ENCODE data around the gene RRBP1.

The RRBP1 gene

DNA sequence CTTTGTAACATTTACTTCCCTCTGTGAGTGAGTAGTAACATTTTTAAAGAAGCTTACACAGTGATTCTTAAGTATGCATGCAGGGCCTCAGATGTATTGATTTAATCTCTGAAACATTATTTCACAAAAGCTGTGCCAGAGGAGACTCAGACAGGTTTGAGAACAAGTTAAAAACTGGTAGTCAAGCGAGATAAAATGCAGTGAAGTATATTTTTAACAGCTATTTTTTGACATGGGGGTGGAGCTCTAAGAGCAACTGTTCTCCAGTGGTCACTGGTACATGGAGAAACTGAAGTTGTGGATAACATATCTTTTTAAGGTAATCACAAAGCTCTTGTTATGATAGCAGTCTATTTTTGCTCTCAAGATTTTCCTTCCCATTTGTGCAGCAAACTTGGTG lies 91.8 kb downstream of the RRBP1 start:
- Histone ChIP-seq H4K20me1 (ENCODE audit: insufficient read depth, low read length) (peaks cover 91% of the 10 kb centered on the region), H3K9me3 (ENCODE audit: insufficient read depth, low read length) (no peaks in the 10 kb centered on the region), H2AFZ (ENCODE audit: low read depth, low read length) (no peak overlapping the region), H3K27me3 (ENCODE audit: low read depth, low read length) (no peaks in the 10 kb centered on the region), H3K36me3 (replicated peaks; ENCODE audit: low read depth, low read length) (peaks cover 16% of the 10 kb centered on the region), H3K4me3 (ENCODE audit: low read length) (no peak overlapping the region), H3K27ac (ENCODE audit: low read length) (no peak overlapping the region), H3K9ac (ENCODE audit: low read length) (no peak overlapping the region), H3K79me2 (ENCODE audit: low read length) (peaks cover 81% of the 10 kb centered on the region), H3K4me1 (ENCODE audit: low read length) (no peaks in the 10 kb centered on the region), H3K4me2 (ENCODE audit: low read length) (no peak overlapping the region)
- TF ChIP-seq EZH2phosphoT487 (IDR thresholded peaks at IDR 0.05; ENCODE audit: low read depth), result no peak
- no peak for TF ChIP-seq CTCF (IDR thresholded peaks at IDR 0.05; ENCODE audit: low read depth, low read length)

- Histone ChIP-seq H3K27me3 (ENCODE audit: low read depth, low read length) (no peaks in the 10 kb centered on the region), H3K9ac (ENCODE audit: low read length) (no peak overlapping the region), H3K4me2 (ENCODE audit: low read length) (no peak overlapping the region), H3K4me1 (ENCODE audit: low read length) (no peaks in the 10 kb centered on the region), H3K27ac (ENCODE audit: low read length) (no peak overlapping the region), H3K9me3 (ENCODE audit: insufficient read depth, low read length) (no peaks in the 10 kb centered on the region), H3K4me3 (ENCODE audit: low read length) (no peak overlapping the region), H4K20me1 (ENCODE audit: insufficient read depth, low read length) (peaks cover 89% of the 10 kb centered on the region), H2AFZ (ENCODE audit: low read depth, low read length) (no peak overlapping the region), H3K79me2 (ENCODE audit: low read length) (peaks cover 79% of the 10 kb centered on the region), H3K36me3 (replicated peaks; ENCODE audit: low read depth, low read length) (peaks cover 16% of the 10 kb centered on the region)
- TF ChIP-seq EZH2phosphoT487 (IDR thresholded peaks at IDR 0.05; ENCODE audit: low read depth) (no peak), CTCF (IDR thresholded peaks at IDR 0.05; ENCODE audit: low read depth, low read length) (no peak)
These were observed 92.7 kb downstream of the RRBP1 start for GRCh38 chr20:17589161-17589834.

- Histone ChIP-seq H3K4me1 (ENCODE audit: low read length) (no peaks in the 10 kb centered on the region), H3K9ac (ENCODE audit: low read length) (no peak overlapping the region), H3K27me3 (ENCODE audit: low read depth, low read length) (no peaks in the 10 kb centered on the region), H2AFZ (ENCODE audit: low read depth, low read length) (no peak overlapping the region), H3K4me3 (ENCODE audit: low read length) (no peak overlapping the region), H3K79me2 (ENCODE audit: low read length) (peaks cover 81% of the 10 kb centered on the region), H3K9me3 (ENCODE audit: insufficient read depth, low read length) (no peaks in the 10 kb centered on the region), H3K36me3 (replicated peaks; ENCODE audit: low read depth, low read length) (peaks cover 16% of the 10 kb centered on the region), H3K27ac (ENCODE audit: low read length) (no peak overlapping the region), H3K4me2 (ENCODE audit: low read length) (no peak overlapping the region), H4K20me1 (ENCODE audit: insufficient read depth, low read length) (peaks cover 90% of the 10 kb centered on the region)
- TF ChIP-seq EZH2phosphoT487 (IDR thresholded peaks at IDR 0.05; ENCODE audit: low read depth) (no peak), CTCF (IDR thresholded peaks at IDR 0.05; ENCODE audit: low read depth, low read length) (no peak)
These were observed 94.2 kb downstream of the RRBP1 start for GRCh38 chr20:17587824-17588223.

GRCh38 chr20:17587148-17587547 lies 94.9 kb downstream of the RRBP1 start:
- H3K79me2 ChIP-seq (ENCODE audit: low read length), result peaks cover 84% of the 10 kb centered on the region
- no peak overlapping the region for H3K4me3 ChIP-seq (ENCODE audit: low read length)
- H3K27ac ChIP-seq (ENCODE audit: low read length), result no peak overlapping the region
- peaks cover 90% of the 10 kb centered on the region for H4K20me1 ChIP-seq (ENCODE audit: insufficient read depth, low read length)
- H3K4me1 ChIP-seq (ENCODE audit: low read length), result no peaks in the 10 kb centered on the region
- no peak for TF ChIP-seq CTCF (IDR thresholded peaks at IDR 0.05; ENCODE audit: low read depth, low read length)
- no peak for TF ChIP-seq EZH2phosphoT487 (IDR thresholded peaks at IDR 0.05; ENCODE audit: low read depth)
- H3K27me3 ChIP-seq (ENCODE audit: low read depth, low read length), result no peaks in the 10 kb centered on the region
- no peak overlapping the region for H3K4me2 ChIP-seq (ENCODE audit: low read length)
- H2AFZ ChIP-seq (ENCODE audit: low read depth, low read length), result no peak overlapping the region
- peaks cover 15% of the 10 kb centered on the region for H3K36me3 ChIP-seq (replicated peaks; ENCODE audit: low read depth, low read length)
- H3K9me3 ChIP-seq (ENCODE audit: insufficient read depth, low read length), result no peaks in the 10 kb centered on the region
- H3K9ac ChIP-seq (ENCODE audit: low read length), result no peak overlapping the region

All from OCI-LY3 (cell line).